Activated naive CD4-positive, alpha-beta T cell treated with Interleukin-2 at 50 U/mL for 16 hours (primary cell): ENCODE data around the gene KRT33A.

Experiments used
- DNase-seq: peaks from one replicate; pipeline ENCODE4 v3.0.0-alpha.2; 2020

KRT33A gene

GRCh38 chr17:41301204-41301790 is 49.3 kb downstream of the KRT33A start:
- DNase-seq = no peak

GRCh38 chr17:41298458-41299135 is 52.0 kb downstream of the KRT33A start:
- DNase-seq = no peak

- no peak for DNase-seq
These were observed 53.8 kb downstream of the KRT33A start for GRCh38 chr17:41296846-41297245.
